Lung (tissue), 12 donors: ENCODE data around the gene MTA3. TPM values are rescaled to one million over a fixed set of nuclear protein-coding genes. Genes with fewer than 3 reads are reported as not detected.

ENCODE experiments used
- ATAC-seq: fragments of 200-7000 bp; cut with Tn5 transposase; one replicate; pipeline ENCODE4 v1.9.1; 2020; ENCODE audit warnings: moderate number of reproducible peaks; ENCODE audit not compliant: insufficient read depth, low FRiP score
- DNase-seq, 3 donors: peaks; one replicate each; pipeline ENCODE4 v3.0.0-alpha.2; 2013 to 2017
- H3K27ac ChIP-seq, 2 donors: one replicate each; pipeline ENCODE4 v1.5.1; 2013; ENCODE audit warnings: mild to moderate bottlenecking in 2 of 2, moderate library complexity in 2 of 2, control low read depth in 1 of 2, inconsistent platforms in 1 of 2, low read depth in 1 of 2, low read length in 1 of 2
- H3K27me3 ChIP-seq, 3 donors: one replicate each; pipeline ENCODE4 v1.5.1; 2013; ENCODE audit warnings: low read length in 2 of 3; ENCODE audit not compliant: control insufficient read depth in 3 of 3, insufficient read depth in 3 of 3
- H3K36me3 ChIP-seq, 4 donors: one replicate each; pipeline ENCODE4 v1.5.1; 2013; ENCODE audit warnings: low read length in 4 of 4, mild to moderate bottlenecking in 1 of 4, moderate library complexity in 1 of 4; ENCODE audit not compliant: control insufficient read depth in 4 of 4, insufficient read depth in 4 of 4
- H3K4me1 ChIP-seq, 5 donors: one replicate each; pipeline ENCODE4 v1.5.1; 2013; ENCODE audit warnings: low read length in 5 of 5, mild to moderate bottlenecking in 2 of 5, moderate library complexity in 1 of 5; ENCODE audit not compliant: control insufficient read depth in 5 of 5, insufficient read depth in 5 of 5
- H3K4me3 ChIP-seq: one replicate; pipeline ENCODE4 v1.5.1; 2013; ENCODE audit warnings: mild to moderate bottlenecking, control low read depth, moderate library complexity
- H3K9ac ChIP-seq, 2 donors: one replicate each; pipeline ENCODE4 v1.5.1; 2013; ENCODE audit warnings: low read length in 2 of 2, control low read depth in 1 of 2; ENCODE audit not compliant: insufficient read depth in 1 of 2
- H3K9me3 ChIP-seq, 4 donors: one replicate each; pipeline ENCODE4 v1.5.1; 2013; ENCODE audit warnings: low read length in 3 of 4, mild to moderate bottlenecking in 1 of 4, moderate library complexity in 1 of 4; ENCODE audit not compliant: control insufficient read depth in 4 of 4, insufficient read depth in 3 of 4
- CTCF ChIP-seq: IDR thresholded peaks from 2 replicates; pipeline ENCODE4 v1.5.1; 2012; ENCODE audit warnings: mild to moderate bottlenecking; ENCODE audit errors: control extremely low read depth, extremely low read depth
- WGBS, 2 donors: extraction: QIAGEN DNeasy Blood & Tissue Kit; methylation state at CpG; one replicate each; pipeline ENCODE4 v1.1.7; 2013; 5-methylcytosine and 5-hydroxymethylcytosine counted together
- polyA plus RNA-seq, 2 donors: library from polyadenylated mRNA; stranded (reverse); fragments of 200-250 nt; gene quantifications; one replicate each; pipeline ENCODE4 v1.2.1, GENCODE V29; 2013
- total RNA-seq, 2 donors: library from RNA; depleted of rRNA in 1 of 2; stranded (reverse); fragments of >200 nt in 1 of 2; gene quantifications; one replicate each; pipeline ENCODE4 v1.2.1, GENCODE V29; 2014 to 2021
- donor health status: control.
- donor health status: control.
- donor health status: Bipolar disorder and iron deficiency.
- donor health status: healthy.
- donor health status: DM: yes; HTN: yes; CAD: no.

MTA3 gene
- total and polyA plus RNA-seq, 4 donors, result 9.2 to 65.8 (median 24.4) TPM

DNA sequence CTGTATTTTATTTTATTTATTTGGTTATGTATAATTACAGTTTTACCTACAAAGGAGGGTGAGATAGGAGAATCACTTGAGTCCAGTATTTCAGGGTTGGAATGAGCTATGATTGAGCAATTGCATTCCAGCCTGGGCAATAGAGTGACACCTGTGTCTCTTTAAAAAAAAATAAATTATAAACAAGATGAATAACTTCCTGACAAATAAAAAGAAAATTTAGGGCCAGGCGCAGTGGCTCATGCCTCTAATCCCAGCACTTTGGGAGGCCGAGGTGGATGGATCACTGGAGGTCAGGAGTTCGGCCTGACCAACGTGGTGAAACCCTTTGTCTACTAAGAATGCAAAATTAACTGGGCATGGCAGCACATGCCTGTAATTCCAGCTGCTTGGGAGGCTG lies 17.3 kb downstream of the MTA3 start:
- H3K9me3 ChIP-seq, result peaks cover 0 to 3% (median 0%) of the 10 kb centered on the region in 4 donors
- H3K27ac ChIP-seq, result no peak overlapping the region
- H3K4me3 ChIP-seq, result no peak overlapping the region
- TF ChIP-seq CTCF, result no peak
- H3K4me1 ChIP-seq, result no peaks in the 10 kb centered on the region
- H3K27me3 ChIP-seq, result no peaks in the 10 kb centered on the region
- WGBS, 2 donors, result 86 to 93% methylated on average over 4 of the region's 4 CpGs
- DNase-seq, result no peak
- no peak overlapping the region for H3K9ac ChIP-seq
- H3K36me3 ChIP-seq, result peaks cover 0 to 6% (median 3%) of the 10 kb centered on the region in 4 donors
- no peak for ATAC-seq

GRCh38 chr2:42587526-42588117 lies 19.2 kb downstream of the MTA3 start:
- peaks cover 0 to 3% (median 0%) of the 10 kb centered on the region in 4 donors for H3K9me3 ChIP-seq
- ATAC-seq, result no peak
- WGBS, 2 donors, result 94 to 98% methylated on average over 4 of the region's 4 CpGs
- no peak overlapping the region for H3K9ac ChIP-seq
- no peaks in the 10 kb centered on the region for H3K27me3 ChIP-seq
- no peaks in the 10 kb centered on the region for H3K4me1 ChIP-seq
- DNase-seq, result no peak
- H3K36me3 ChIP-seq, result peaks cover 0 to 3% (median 0%) of the 10 kb centered on the region in 4 donors
- H3K27ac ChIP-seq, result no peak overlapping the region
- TF ChIP-seq CTCF, result no peak
- H3K4me3 ChIP-seq, result no peak overlapping the region

DNA sequence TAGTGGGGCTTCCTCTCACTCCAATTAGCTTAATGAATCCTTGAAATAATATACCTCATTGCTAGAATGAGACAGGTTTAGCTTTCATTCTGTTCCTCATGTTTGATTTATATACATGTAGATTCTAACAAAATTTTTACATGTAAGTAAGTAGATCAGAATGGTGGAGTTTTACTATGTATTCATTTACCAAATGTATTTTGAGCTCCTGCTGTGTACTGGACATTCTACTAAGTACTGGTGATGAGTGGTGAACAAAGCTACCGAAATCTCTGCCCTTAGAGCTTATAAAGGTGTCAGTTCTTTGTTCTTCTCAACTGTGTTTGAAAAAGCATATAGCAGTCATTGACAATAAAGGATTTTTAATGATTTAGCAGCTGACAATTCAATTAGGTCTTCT lies 19.7 kb downstream of the MTA3 start:
- no peak for TF ChIP-seq CTCF
- DNase-seq (no peak), ATAC-seq (no peak)
- 99 to 100% methylated on average over 1 of the region's 1 CpG for WGBS, 2 donors
- Histone ChIP-seq H3K4me3 (no peak overlapping the region), H3K27me3 (no peaks in the 10 kb centered on the region), H3K27ac (no peak overlapping the region), H3K4me1 (no peaks in the 10 kb centered on the region), H3K9me3 (peaks cover 0 to 3% (median 0%) of the 10 kb centered on the region in 4 donors), H3K9ac (no peak overlapping the region), H3K36me3 (peaks cover 0 to 3% (median 0%) of the 10 kb centered on the region in 4 donors)

DNA sequence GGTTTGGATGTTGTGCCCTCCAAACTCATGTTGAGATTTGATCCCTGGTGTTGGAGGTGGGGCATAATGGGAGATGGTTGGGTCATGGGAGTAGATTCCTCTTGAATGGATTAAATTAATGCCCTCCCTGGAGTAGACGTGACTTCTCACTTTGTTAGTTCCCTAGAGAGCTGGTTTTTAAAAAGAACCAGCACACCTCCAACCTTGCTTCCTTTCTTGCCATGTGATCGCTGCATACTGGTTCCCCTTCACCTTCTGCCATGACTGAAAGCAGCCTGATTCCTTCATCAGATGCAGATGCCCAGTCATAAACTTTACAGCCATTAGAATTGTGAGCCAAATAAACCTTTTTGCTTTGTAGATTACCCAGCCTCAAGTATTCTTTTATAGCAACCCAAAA lies 21.7 kb downstream of the MTA3 start:
- H3K9ac ChIP-seq, result no peak overlapping the region
- no peaks in the 10 kb centered on the region for H3K27me3 ChIP-seq
- 89 to 94% methylated on average over 2 of the region's 2 CpGs for WGBS, 2 donors
- H3K4me3 ChIP-seq, result no peak overlapping the region
- no peak for TF ChIP-seq CTCF
- H3K4me1 ChIP-seq, result no peaks in the 10 kb centered on the region
- DNase-seq (no peak), ATAC-seq (no peak)
- H3K27ac ChIP-seq, result no peak overlapping the region
- peaks cover 0 to 3% (median 0%) of the 10 kb centered on the region in 4 donors for H3K36me3 ChIP-seq
- no peaks in the 10 kb centered on the region for H3K9me3 ChIP-seq
